HG03520 (cell line): ENCODE results near the gene AP4B1.
A peak's percentile ranks its signal among the peaks of the same experiment; 100 is the strongest.
"Not testable (repeated sequence)": the region's sequence is repeated elsewhere in the genome, so short reads cannot be mapped to it uniquely, and the experiment has no call there.

Experiments used
- ATAC-seq: cut with Tn5 transposase; IDR thresholded peaks from one replicate; pipeline ENCODE4 v1.9.1; 2021; ENCODE audit warnings: mild to moderate bottlenecking, moderate library complexity; ENCODE audit not compliant: unreplicated experiment

The AP4B1 gene

DNA sequence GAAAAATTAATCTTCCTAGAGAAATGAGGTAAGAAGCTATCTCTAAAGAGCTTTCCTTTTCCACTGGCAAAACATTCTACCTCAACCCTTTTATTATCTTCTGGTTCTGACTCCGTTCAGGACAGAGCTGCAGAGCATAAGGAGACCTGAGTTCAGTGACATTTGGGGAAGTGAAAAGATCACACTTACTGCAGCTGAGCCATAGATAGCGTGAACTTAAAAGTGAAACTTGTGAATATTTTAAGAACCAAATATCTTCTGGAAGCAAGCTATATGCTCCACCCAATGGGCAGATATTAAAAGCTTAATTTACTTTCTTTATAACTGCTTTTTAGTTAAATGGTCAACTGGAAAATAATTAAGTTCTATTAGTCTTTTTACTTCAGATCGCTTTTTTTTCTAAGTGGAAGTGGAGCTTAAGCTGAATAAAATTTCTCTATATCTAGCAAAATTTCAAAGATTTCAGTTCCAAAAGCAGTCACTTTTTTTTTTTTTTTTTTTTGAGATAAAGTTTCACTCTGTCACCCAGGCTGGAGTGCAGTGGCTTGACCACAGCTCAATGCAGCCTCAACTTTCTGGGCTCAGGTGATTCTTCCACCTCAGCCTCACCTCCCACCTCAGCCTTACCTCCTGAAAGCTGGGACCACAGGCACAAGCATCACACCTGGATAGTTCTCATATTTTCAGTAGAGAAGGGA, 45.0 kb downstream of the AP4B1 start:
- peak; percentile 90 for ATAC-seq

DNA sequence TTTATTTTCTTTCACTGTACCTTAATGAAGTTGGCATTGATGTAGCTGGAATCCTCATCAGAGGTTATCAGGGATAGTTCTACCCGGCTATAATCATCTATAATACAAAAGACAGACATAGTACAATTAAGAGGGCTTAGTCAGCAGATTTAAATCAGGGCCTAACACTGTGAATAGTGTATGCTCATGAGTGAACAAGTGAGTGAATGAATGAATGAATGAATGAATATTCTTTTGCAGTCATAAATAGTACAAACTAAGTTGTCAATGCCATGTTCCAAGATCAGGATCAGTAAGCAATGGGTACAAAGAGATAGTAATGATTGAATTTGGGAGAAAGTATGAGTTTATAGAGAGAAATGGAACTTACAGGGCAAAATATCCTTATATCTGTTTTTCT, 45.6 kb downstream of the AP4B1 start:
- no peak for ATAC-seq

DNA sequence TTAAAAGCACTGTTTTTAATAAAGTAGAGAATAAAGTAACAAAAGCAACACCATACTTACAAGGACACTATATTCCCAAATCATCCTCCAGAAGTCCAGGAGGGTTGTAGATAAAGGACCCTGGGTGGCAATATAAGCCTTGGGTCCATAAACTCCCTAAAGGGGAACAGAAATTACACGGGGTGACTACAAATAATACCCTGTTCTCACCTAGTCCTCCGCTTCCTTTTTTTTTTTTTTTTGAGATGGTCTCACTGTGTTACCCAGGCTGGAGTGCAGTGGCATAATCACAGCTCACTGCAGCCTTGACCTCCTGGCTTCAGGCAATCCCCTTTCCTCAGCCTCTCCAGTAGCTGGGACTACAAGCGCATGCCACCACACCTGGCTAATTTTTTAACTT, 46.2 kb downstream of the AP4B1 start:
- ATAC-seq, result no peak

DNA sequence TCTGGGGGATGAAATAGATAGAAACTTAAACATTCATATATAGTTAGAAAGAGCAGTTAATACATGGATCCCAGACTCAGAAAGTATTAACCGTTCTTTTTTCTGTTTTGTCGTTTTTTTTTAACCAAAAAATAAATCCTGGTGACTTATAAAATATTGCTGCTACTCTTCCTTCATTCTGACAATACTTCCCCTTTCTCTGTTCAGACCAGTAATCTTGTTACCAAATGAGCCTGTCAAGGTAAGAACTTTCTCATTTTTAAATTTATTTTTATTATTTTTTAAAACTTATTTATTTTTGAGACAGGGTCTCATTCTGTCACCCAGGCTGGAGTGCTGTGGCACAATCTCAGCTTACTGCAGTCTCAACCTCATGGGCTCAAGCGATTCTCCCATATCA, 46.8 kb downstream of the AP4B1 start:
- ATAC-seq, result no peak

DNA sequence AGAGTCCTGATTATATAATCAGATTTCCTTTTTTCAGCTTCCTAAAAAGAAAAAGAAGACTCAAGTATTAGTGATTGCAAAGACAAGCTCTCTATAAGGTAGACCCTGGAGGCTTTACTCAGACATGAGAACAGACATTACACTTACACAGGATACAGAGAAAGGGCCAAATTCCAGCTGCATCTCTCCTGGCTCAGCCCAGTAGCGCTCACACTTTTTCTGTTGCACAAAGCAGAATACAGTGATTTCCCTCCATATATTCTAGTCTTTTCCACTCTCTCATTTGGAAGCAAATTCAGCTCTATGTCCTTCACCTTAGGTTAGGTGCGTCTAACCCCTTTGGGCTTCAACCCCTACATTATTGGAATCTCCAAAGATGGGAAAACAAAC, 48.2 kb downstream of the AP4B1 start:
- no peak for ATAC-seq

DNA sequence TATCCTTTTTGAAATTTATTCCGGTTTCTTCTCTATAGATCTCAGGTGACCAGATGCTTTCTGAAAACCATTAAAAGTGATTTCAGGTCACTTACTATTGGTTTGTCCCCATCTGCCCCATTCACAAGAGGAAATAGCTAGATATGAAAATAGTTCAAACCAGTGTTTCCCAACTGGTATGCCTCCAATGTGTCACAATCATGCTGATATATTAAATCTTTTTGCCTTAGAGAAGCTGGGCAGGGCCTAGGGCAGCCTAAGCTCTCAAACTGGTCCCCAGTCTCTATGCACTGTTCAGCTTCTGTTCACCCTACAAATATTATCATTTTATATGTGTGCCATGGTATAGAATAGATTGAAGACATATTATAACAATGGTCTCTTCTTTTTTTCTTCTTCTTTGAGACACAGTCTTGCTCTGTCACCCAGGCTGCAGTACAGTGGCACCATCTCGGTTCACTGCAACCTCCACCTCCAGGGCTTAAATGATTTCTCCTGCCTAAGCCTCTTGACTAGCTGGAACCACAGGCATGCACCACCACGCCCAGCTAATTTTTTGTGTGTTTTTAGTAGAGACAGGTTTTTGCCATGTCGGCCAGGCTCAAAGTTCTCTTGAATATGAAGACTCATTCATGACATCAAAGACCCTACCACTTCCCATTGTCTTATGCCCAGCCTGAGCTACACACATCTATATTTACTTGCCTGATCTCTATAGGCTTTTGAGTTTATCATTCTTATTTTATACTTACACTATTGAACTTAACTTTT, 48.8 kb downstream of the AP4B1 start:
- ATAC-seq, result no peak

DNA sequence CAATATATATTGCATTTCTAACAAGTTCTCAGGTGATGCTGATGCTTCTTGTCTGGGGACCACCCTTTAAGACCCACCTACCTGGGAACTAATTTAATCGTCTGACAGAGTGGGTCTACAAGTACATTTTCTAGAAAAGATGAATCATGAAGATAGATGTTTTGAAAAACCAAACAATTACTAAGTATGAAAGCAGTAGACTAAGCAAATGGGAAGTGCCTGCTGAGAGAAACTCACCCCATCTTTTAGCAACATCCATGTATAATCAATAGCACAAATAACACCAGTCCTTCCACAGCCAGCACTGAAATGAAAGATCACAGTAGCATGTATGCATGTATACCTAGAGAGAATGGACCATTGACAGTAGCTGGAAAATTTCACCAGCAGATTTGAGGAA, 50.4 kb downstream of the AP4B1 start:
- no peak for ATAC-seq

DNA sequence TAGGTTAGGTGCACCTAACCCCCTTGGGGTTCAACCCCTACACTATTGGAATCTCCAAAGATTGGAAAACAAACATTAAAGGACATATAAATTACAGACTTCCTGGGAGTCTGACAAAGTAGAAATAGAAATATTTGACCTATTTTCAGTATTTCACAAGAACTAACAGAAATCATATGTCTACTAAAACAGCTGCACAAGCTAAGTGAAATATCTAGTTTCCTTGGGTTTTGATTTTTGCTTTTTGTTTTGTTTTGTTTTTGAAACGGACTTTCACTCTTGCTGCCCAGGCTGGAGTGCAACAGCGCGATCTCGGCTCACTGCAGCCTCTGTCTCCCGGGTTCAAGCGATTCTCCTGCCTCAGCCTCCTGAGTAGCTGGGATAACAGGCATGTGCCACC, 51.9 kb downstream of the AP4B1 start:
- not testable (repeated sequence) for ATAC-seq

DNA sequence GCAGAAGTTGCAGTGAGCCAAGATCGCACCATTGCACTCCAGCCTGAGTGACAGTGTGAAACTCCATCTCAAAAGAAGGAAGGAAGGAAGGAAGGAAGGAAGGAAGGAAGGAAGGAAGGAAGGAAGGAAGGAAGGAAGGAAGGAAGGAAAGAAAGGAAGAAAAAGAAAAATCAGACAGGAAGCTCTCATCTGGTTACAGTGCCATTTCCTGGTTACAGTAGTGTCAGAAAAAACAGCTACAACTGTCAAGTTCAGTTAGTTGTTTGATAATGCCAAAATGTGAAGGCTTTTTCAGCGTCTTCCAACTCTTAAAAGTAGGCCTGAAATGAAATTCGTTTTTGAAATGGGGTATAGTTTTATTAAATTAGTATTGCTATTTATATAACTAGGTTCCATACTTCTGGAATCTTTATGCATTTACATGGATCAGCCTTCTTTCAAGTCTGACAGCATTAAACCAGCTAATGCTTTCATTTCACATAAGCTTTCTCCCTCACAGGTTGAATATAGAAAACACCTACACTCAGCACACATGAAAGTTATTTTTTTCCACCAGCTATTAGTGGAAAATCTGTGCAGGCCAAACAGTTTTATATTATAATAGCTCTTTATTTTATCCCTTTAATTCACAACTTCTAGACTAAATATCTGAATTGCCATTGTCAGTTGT, 54.3 kb downstream of the AP4B1 start:
- no peak for ATAC-seq

DNA sequence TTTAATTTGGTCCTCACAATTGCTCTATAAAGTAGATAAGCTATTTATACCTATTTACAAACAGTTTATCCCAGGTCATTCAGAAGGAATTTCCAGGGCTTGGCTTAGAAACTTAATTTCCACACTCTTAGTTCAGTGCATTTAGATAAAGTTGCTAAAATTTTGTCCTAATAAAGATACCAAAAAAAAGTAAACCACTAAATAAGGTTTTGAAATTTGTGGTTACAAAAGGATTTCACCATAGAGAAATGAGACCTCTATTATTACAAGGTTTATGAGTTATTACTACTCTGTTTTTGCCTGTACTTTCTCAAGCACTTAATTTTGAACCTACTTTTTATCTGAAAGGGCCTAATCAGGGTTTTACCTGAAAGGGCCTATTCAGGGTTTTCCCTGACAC, 55.5 kb downstream of the AP4B1 start:
- ATAC-seq, result no peak

DNA sequence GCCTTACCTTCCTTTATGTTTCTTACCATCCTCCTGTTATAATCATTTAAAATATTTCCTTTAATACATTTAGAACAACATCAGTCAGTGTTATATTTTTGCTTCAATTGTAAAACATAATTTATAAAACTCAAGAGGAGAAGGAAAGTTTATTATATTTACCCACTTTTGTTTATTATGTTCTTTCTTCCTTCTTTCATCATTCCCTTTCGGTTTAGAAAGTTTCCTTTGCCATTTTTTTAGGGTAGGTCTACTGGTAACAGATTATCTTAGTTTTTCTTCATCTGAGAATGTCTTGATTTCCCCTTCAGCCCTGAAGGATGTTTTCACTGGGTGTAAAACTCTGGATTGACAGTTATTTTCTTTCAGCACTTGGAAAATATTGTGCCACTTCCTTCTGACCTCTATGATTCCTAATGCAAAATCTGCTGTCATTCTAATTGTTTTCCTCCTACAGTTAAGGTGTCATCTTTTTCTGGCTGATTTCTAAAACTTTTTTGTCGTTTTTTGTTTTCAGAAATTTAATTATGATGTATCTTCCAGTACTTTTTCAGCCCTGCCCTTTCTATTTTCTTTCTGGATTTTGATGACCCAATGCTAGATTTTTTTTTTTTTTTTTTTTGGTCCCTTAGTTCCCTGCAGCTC, 58.1 kb downstream of the AP4B1 start:
- ATAC-seq, result no peak
